ENCODE data around the gene AKAP13. TPM values are rescaled to one million over a fixed set of nuclear protein-coding genes. Genes with fewer than 3 reads are reported as not detected.

Gene AKAP13
- total RNA-seq, 2 experiments from 2014 or later = 104 to 106 TPM

DNA sequence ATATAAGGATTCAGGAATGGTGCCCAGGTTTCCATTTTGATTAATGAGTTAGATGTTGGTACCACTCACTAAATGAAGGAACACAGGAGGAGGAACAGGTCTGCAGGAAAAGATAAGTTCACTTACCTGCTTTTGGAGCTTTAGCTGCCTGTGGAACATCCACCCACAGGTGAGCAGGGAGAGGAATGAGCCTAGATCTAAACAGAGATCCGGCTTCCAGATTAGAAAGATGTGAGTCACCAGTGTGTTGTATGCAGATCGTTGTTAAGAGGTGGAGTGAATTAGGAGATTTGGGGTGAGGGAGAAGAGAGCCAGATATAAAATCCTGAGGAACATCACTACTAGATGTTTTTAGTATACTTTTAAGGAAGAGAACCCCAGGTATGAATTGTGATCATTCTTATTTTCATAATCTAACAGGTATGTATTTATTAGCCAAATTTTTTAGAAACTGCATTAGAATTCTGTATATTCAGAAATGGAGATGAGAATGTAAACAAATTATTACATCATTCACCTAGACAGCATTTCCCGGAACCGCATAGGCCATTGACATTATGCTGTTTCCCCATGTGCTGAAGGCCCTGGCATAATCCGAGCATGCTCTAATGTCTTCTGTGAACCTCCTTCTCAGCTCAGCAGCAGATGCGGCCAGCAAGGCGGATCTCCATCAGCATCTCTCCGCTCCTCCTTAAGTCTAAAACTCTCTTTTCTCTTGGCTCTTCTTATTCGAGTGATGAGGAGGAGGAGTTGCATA is 296.1 kb downstream of the AKAP13 start:
- POLR2A ChIA-PET = no interaction called here
- CTCF ChIA-PET = no interaction called here

DNA sequence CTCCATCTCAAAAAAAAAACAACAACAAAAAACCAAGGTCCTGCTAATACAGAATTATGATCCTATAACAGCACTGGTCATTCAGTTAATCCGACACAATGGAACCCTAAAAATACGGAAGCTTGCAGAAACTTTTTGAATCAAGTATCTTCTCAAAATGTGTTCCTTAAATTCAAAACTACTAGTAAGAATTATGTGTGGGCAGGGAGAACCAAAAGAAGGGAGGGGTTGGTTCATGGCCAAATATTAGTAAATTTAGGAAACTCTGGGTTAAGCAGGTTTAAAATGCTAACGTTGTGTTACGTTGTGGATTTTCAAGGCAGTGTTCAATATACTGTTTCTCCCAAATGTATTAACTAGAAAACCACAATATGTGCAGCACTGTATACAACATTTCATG is 298.8 kb downstream of the AKAP13 start:
- POLR2A ChIA-PET = no interaction called here
- CTCF ChIA-PET = no interaction called here

DNA sequence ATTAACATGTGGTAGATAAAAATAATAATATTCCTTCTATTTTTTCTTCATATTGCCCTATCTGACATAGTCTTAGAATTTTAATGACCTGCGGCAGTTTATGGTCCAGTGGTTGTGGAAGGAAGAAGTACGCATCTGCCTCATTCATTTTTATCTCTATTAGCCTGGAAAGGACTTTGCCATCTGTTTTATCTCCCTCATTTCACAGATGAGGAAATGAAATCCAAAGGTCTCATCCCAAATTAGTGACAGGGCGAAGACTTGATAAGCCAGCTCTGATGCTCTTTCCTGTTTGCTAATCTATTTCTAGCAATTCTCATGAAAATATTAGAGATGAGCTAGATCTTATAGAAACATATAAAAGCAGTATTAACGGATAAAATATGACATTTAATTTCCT is 301.0 kb downstream of the AKAP13 start:
- ChIA-PET POLR2A (no interaction called here), CTCF (interaction anchor here (0.6 kb wide), 1 partner anchor 753 kb away, joined by 3 read pairs; no protein-coding TSS in a partner anchor)

DNA sequence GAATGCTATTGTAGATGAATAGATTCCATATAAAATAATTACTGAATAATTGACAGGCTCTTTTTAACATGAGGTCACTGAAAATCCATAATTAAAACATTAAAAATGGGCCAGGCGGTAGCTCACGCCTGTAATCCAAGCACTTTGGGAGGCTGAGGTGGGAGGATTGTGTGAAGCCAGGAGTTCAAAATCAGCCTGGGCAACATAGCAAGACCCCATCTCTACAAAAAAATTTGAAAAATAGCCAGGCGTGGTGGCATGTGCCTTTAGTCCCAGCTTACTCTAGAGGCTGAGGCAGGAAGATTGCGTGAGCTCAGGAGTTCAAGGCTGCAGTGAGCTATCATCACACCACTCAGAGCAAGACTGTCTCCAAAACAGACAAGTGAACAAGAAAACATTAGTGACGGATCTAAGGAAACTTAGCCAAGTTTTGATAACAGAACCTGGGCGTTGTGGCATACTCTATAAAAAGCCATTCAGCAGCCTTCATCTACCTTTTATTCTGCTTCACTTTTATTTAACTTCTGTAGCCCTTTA is 303.8 kb downstream of the AKAP13 start:
- ChIA-PET POLR2A (no interaction called here), CTCF (interaction anchor here (1.8 kb wide), 1 partner anchor 16 kb away, joined by 4 read pairs; no protein-coding TSS in a partner anchor)

DNA sequence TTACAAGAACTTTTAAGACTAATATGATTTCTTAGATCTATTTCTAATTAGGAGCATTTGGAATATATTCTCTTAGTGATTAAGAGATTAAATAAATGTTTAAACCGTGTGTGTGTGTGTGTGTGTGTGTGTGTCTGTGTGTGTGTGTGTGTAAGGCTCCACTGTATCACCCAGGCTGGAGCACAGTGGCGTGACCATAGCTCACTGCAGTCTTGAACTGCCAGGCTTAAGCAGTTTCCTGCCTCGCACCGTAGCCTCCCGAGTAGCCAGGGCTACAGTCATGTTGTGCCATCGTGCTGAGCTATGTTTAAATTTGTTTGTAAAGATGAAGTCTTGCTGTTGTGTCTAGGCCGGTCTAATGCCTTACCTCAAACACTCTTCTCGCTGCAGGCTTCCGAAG is 305.0 kb downstream of the AKAP13 start:
- ChIA-PET POLR2A (no interaction called here), CTCF (no interaction called here)

DNA sequence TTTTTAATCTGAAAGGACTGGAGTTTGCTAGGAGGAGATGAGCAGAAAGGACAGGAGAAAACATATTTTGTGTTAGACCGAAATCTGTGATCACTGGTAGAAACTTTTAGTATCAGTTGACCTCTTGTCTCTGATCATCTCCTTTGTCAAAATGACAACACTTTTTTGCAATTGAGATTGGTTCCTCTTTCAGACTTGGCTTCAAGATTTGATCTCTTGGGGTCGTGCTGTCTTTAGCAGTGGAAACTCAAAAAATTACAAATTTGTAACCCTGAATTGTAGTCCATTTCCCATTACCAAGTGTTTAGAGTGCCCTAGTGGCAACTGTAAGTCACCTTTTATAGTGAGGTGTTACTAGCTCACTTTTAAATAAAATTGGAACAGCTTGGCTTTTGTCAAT is 306.9 kb downstream of the AKAP13 start:
- ChIA-PET POLR2A (interaction anchor here (0.5 to 0.6 kb wide), 3 partner anchors 38 to 119 kb away, joined by 3 to 5 read pairs (median 4); no protein-coding TSS in a partner anchor), CTCF (interaction anchor here (0.6 kb wide), 1 partner anchor 78 kb away, joined by 3 read pairs; no protein-coding TSS in a partner anchor)

DNA sequence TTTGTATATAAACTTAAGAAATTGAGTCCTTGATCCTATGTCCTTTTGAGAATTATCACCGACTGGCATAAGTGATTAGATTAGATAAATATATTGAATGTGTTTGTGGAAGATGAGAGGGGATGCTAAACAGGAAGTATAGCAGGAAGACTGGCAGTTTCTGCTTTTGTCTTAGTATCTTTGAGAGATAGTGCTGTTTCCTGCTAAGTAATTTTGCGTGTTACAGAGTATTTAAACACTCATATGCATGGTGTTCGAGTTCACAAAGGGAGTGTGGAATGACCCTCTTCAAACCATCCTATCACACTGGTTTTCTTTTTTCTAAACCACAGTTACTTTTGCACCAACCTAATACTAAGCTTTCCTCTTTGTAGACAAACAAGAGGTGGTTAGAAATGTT is 308.3 kb downstream of the AKAP13 start:
- CTCF ChIA-PET = interaction anchor here (1.4 to 5.4 kb wide), 3 partner anchors 15 to 72 kb away, joined by 4 to 31 read pairs (median 4); no protein-coding TSS in a partner anchor
- POLR2A ChIA-PET = interaction anchor here (5.6 kb wide), 1 partner anchor 42 kb away, joined by 47 read pairs; no protein-coding TSS in a partner anchor

DNA sequence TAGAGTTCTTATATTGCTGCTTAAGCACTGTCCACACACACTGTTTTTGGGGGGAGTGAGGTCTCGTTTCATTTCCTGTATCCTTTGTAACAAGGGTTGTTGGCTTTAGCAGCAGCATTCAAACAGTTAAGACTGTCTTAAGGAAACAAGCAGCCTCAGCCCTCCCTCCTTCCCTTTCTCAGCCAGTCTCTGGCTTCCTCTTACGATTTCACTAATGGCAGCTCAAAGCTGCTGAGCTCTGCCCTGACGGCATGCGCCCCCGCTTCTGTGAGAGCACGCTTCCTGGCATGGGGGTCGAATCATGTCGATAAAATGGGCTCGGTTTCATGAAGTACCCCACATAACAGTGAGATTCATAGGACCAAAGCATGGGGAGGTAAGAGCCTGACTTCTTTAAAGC is 309.3 kb downstream of the AKAP13 start:
- ChIA-PET CTCF (interaction anchor here (1.0 to 5.4 kb wide), 5 partner anchors 10 to 73 kb away, joined by 3 to 31 read pairs (median 4); no protein-coding TSS in a partner anchor), POLR2A (interaction anchor here (0.9 to 5.6 kb wide), 6 partner anchors 14 to 132 kb away, joined by 3 to 47 read pairs (median 4); no protein-coding TSS in a partner anchor)

DNA sequence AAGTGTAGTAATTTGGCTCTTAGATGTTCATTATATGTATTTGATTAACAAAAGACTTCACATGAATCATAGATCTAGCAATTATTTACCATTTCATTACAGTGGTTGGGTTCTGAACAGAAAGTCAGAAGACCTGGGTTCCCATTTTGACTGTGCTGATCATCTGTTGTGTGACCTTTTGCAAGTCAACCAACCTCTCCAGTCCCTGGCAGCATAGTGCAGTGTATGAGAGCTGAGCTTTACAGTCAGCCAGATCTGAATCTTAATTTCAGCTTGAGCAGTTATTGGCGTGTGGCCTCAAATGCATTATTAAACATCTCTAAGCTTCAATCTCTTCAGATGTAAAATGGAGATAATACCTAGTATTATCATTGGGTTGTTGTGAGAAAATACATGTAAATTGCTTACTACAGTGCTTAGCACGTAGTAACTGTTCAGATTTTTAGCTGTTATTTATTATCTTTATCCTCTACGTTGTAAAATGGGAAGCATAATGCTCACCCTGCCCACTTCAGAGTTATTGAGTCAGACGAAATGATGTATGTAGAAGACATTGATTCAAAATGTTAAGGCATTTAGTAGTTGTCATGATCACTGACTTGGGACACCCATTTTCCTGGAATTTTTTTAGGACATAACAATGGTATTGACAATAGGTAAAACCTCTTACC is 310.3 kb downstream of the AKAP13 start:
- POLR2A ChIA-PET = interaction anchor here (0.6 to 5.6 kb wide), 11 partner anchors 13 to 1046 kb away, joined by 3 to 47 read pairs (median 4); partner anchors contain the start of gene KLHL25
- CTCF ChIA-PET = interaction anchor here (1.0 to 5.4 kb wide), 4 partner anchors 9 to 46 kb away, joined by 3 to 31 read pairs (median 4); no protein-coding TSS in a partner anchor

DNA sequence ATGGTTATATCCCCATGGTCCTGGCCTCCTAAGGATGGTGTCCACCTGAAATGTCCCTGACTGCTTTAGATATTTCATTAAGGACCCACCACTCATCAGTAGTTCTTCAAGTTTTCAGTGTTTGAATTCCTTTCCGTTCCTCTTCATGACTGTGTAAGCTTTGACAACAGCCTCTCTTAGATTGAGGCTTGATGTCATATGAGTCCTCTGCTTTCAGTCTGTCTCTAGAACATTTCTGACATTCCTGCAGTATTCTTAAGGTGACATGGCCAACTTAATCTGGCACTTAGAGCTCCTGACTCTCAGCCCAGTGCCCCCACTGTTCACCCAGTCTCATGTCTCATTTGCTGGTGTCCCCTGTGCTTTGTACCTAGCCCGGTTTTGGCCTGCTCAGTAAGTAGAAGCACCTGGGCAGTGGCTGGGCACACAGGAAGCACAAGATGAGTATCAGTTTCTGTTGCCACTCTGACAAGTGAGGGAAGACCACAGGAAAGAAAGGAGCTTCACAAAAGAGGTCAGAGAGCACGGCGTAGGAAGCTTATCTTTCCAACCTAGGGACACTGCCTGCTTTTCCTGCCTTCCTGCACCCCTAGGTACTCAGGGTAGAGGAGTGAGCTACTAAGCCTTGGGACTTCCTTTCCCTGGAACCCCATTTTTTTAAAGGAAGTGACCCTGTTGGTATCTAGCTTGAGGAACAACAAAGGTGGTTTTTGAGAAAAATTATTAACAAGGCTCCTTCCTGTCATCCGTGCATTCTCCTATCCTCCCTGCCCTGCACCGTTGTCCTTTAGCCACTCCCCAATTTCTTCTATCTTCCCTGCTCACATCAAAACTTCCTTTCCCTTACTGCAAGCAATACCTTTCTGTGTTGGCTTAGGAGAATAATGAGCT is 311.2 kb downstream of the AKAP13 start:
- ChIA-PET CTCF (interaction anchor here (1.6 to 5.4 kb wide), 3 partner anchors 12 to 46 kb away, joined by 3 to 31 read pairs (median 7); no protein-coding TSS in a partner anchor), POLR2A (interaction anchor here (1.1 to 5.6 kb wide), 7 partner anchors 12 to 49 kb away, joined by 3 to 47 read pairs (median 4); no protein-coding TSS in a partner anchor)

DNA sequence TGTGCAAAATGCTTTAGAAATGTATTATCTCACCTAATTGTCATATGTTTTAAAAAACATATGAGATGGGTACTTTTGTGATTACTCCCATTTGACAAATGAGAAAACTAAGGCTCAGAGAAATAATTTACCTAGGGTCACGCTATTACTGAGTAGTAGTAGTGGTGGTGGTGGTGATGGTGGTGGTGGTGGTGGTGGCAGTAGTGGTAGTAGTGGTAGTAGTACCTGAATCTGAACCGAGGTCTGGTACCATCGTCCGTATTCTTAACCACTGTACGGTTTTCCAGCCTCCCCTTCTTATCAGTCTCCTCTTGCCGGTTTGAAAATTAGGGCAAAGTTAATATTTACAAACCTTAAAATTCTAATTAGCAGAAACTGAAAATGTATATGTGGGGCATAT is 311.9 kb downstream of the AKAP13 start:
- CTCF ChIA-PET = interaction anchor here (1.6 to 5.4 kb wide), 3 partner anchors 12 to 47 kb away, joined by 3 to 31 read pairs (median 7); no protein-coding TSS in a partner anchor
- POLR2A ChIA-PET = interaction anchor here (1.1 to 5.6 kb wide), 7 partner anchors 11 to 50 kb away, joined by 3 to 47 read pairs (median 4); no protein-coding TSS in a partner anchor

DNA sequence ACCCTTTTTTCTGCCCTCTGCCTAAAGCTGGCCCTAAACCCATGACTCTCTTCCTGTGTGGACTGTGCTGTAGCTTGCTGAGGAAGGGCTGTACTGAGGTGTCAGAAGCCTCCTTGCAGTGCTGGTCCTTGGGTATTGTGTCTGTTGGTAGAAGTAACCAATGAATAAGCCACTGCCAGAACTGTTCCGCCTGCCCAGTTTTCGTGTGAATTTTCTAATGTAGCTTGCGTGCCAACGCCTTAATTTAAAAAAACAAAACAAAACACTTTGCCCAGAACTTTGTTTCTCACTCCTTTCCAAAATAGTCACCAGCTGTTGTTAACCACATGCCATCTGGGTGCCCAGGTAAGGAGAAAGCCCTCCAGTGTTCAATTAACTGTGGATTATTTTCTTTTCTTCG is 312.5 kb downstream of the AKAP13 start:
- ChIA-PET POLR2A (interaction anchor here (4.7 to 5.6 kb wide), 2 partner anchors 11 to 46 kb away, joined by 44 to 47 read pairs; no protein-coding TSS in a partner anchor), CTCF (interaction anchor here (1.0 to 5.4 kb wide), 3 partner anchors 11 to 110 kb away, joined by 3 to 31 read pairs (median 7); no protein-coding TSS in a partner anchor)

DNA sequence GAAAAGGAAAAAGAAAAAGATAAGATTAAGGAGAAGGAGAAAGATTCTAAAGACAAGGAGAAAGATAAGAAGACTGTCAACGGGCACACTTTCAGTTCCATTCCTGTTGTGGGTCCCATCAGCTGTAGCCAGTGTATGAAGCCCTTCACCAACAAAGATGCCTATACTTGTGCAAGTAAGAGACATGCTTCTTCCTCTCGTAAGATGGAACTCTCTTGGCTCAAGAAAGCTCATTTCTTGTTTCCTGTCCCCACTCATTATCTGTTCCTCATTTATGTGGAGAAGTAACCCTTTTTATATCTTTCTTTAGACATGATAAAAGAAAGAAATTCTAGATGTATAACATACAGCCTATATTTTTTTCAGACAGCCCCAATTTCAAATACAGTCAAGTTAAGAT is 312.9 kb downstream of the AKAP13 start:
- POLR2A ChIA-PET = interaction anchor here (4.7 to 5.6 kb wide), 2 partner anchors 10 to 46 kb away, joined by 44 to 47 read pairs; no protein-coding TSS in a partner anchor
- CTCF ChIA-PET = interaction anchor here (1.0 to 5.4 kb wide), 2 partner anchors 11 to 111 kb away, joined by 3 to 31 read pairs; no protein-coding TSS in a partner anchor

DNA sequence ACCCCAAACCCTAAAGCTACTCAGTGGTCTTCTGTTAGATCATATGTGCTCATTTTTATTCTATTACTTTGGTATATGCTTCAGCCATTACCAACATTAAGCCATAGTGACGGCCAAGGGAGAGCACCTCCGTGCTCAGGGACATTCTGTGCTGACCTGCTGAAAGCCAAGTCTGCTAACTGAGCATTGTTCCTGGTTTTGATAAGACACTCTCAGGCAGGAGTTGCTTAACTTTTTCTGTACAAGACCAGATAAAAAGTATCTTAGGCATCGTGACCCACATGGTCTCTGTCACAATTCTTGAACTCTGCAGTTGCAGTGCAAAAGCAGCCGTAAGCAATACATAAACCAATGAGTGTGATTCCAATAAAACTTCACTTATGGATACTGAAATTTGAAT is 313.7 kb downstream of the AKAP13 start:
- ChIA-PET CTCF (interaction anchor here (5.4 kb wide), 1 partner anchor 10 kb away, joined by 31 read pairs; no protein-coding TSS in a partner anchor), POLR2A (interaction anchor here (4.7 to 5.6 kb wide), 2 partner anchors 9 to 47 kb away, joined by 44 to 47 read pairs; no protein-coding TSS in a partner anchor)

DNA sequence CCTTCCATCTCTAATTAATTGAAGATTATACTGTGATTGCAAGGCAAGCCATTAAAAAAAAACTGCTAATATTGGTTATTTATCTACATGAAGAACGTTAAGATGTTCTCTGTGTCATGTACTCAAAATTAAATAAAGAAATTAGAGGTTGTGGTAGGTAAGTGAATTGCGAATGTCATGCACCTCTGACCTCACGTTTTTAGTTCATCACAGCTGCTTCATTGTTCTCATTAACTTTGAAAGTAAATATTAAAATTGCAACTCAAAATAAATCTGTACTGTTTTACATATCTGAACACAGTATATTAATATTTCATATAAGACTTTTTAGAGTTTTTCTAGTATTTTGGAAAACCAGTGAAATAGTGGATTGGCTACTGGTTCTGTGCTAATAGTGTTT is 320.4 kb downstream of the AKAP13 start:
- POLR2A ChIA-PET = no interaction called here

DNA sequence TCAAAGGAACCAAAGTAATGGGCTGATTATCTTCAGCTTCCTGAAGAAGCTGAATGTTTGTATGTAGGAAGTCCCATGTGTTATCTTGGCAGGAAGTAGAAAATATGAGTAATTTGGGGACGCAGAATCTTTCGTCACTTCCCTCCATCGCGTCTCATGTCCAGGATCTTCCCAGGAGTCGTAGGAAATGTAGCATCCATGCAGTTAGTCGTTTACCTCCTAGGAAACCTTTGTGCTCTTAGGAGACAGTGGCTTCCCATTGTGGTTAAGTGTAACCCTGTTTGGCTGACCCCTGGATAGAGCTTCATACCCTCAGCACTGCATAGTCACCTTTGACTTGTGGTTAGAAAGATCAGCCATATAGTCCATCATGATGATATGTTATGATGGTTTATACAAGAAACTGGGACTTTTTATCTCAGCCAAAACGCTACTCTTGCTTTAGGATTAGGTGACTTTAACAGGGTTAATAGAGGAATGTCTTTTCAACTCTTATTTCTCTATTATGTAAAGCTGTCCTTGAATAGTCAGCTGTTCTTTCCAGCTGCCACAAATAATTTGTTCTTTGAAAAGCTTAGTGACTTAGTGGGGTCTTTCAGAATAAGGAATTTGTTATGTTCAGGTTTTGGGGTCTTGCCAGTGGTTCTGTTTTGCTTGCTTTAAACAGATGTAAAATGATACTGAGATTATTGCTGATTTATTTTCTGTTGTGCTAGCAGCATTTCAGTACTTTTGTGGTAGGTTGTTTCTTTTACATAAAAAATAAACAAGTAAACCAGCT is 322.1 kb downstream of the AKAP13 start:
- ChIA-PET POLR2A (interaction anchor here (0.6 to 4.2 kb wide), 6 partner anchors 8 to 404 kb away, joined by 3 to 44 read pairs (median 4); no protein-coding TSS in a partner anchor), CTCF (interaction anchor here (0.6 to 4.4 kb wide), 3 partner anchors 11 to 146 kb away, joined by 3 to 31 read pairs (median 4); no protein-coding TSS in a partner anchor)

More for the DNA sequence above, 320.4 kb downstream of the AKAP13 start:
- CTCF ChIA-PET = no interaction called here

DNA sequence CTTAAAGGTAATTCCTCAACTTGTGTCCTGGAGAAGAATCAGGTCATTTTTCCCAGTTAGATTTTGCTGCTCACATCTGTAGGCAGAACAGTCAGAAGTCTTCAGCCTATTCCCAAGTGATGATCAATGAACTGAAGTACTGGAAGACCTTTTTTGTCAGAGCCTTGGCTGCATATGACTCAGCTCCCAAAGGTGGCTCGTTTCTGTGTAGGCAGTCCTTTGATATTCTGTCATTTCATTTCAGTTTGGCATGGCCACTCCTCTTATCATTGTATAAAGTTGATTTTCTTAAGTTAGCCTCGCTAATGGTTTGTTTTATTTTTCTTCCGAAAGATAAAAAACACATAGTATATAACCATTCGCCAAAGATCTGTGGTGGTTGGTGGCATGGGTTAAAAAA is 323.7 kb downstream of the AKAP13 start:
- ChIA-PET POLR2A (interaction anchor here (0.9 to 4.2 kb wide), 5 partner anchors 12 to 119 kb away, joined by 3 to 44 read pairs (median 3); no protein-coding TSS in a partner anchor), CTCF (interaction anchor here (1.2 to 4.4 kb wide), 2 partner anchors 13 to 85 kb away, joined by 3 to 31 read pairs; no protein-coding TSS in a partner anchor)

All from activated CD8-positive, alpha-beta memory T cell treated with anti-CD3 and anti-CD28 coated beads for 36 hours (primary cell).